ENCODE measurements around the gene OVCA2.

The OVCA2 gene

GRCh38 chr17:2087597-2088211 is 45.9 kb downstream of the OVCA2 start:
- DNase-seq (ENCODE audit: low spot score) = peak; percentile 78

- DNase-seq (ENCODE audit: low spot score) = no peak
These were observed 47.2 kb downstream of the OVCA2 start for GRCh38 chr17:2089021-2089422.

- DNase-seq (ENCODE audit: low spot score) = no peak
These were observed 48.4 kb downstream of the OVCA2 start for GRCh38 chr17:2090210-2090641.

- DNase-seq (ENCODE audit: low spot score) = no peak
These were observed 49.1 kb downstream of the OVCA2 start for GRCh38 chr17:2090804-2091534.

- no peak for DNase-seq (ENCODE audit: low spot score)
These were observed 50.4 kb downstream of the OVCA2 start for GRCh38 chr17:2092253-2092652.

Data from pons (tissue), 1 donor.